ENCODE data around the gene PLTP.

DNA sequence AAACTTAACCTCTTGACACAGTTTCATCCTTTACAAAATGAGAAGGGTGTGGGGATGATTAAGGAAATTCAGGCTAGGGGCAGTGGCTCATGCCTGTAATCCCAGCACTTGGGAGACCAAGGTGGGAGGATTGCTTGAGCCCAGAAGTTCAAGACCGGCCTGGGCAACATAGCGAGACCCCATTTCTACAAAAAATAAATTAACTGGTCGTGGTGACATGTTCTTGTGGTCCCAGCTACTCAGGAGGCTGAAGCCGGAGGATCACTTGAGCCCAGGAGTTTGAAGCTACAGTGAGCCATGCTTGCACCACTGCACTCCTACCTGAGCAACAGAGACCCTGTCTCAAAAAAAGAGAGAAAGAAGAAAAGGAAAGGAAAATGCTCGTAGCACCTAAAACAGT lies 45.5 kb downstream of the PLTP start:
- TF ChIP-seq MAX (IDR thresholded peaks at IDR 0.05) (no peak), RAD21 (IDR thresholded peaks at IDR 0.05; ENCODE audit: low read depth) (no peak), REST (IDR thresholded peaks at IDR 0.05; ENCODE audit: low read depth) (no peak), CREB1 (IDR thresholded peaks at IDR 0.05; ENCODE audit: low read depth) (no peak)
